ENCODE results near the gene GRK6.

Gene GRK6

GRCh38 chr5:177426566-177427210 lies at the start of gene GRK6:
TSS of gene GRK6 (plus strand) at chr5:177426676. CDS start at chr5:177426846, 170 bp downstream.
- DNase-seq (ENCODE audit: low read depth, low spot score), result no peak

- no peak for DNase-seq (ENCODE audit: low read depth, low spot score)
Measured at GRCh38 chr5:177377851-177378776, 48.4 kb upstream of the GRK6 start.

- DNase-seq (ENCODE audit: low read depth, low spot score), result no peak
Measured at GRCh38 chr5:177378884-177379883, 47.3 kb upstream of the GRK6 start.

GRCh38 chr5:177380805-177381126 lies 45.7 kb upstream of the GRK6 start:
- DNase-seq (ENCODE audit: low read depth, low spot score), result no peak

GRCh38 chr5:177382423-177383029 lies 44.0 kb upstream of the GRK6 start:
- no peak for DNase-seq (ENCODE audit: low read depth, low spot score)

DNA sequence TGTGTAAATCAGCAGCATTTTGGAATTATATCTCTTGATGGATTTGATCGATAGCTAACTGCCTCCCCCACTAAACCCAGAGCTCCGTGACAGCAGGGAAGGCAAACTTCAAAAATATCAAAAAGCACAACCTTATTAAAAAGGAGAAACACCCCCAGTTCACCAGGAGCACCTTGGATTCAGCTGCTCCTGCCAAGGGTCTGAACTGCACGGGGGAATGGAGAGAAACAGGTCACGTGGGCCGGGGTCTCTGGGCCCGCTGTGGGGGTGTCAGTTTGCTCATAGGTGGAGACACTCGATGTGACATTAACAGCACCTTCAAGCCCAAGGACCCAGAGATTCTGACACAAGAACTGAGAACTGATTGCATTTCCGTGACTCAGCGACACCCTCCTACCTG lies 43.3 kb upstream of the GRK6 start:
- DNase-seq (ENCODE audit: low read depth, low spot score), result no peak

DNA sequence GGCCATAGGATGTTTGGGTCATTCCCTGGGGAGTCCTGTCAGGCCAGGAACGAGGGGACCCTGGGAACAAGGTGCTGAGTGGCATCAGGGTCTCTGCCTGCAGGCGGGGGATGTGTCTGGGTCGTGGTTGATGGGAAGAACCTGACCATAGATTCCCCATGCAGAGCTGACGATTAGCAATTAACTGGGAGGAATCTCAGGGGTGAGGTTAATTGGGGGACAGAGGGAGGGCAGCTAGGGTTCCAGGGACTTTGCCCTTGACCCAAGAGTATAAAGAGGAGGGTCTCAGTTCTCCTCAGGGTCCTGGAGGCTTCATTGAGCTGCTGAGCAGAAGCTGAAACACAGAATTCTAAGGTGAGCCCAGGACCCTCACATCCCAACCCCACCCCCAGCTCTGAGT lies 42.3 kb upstream of the GRK6 start, which contains the start of gene SLC34A1:
Gene SLC34A1, plus strand, starts transcription at position 301 of the 400 bp plus-strand sequence. CDS start 1,308 bp downstream, outside the sequence.
- DNase-seq (ENCODE audit: low read depth, low spot score), result no peak

DNA sequence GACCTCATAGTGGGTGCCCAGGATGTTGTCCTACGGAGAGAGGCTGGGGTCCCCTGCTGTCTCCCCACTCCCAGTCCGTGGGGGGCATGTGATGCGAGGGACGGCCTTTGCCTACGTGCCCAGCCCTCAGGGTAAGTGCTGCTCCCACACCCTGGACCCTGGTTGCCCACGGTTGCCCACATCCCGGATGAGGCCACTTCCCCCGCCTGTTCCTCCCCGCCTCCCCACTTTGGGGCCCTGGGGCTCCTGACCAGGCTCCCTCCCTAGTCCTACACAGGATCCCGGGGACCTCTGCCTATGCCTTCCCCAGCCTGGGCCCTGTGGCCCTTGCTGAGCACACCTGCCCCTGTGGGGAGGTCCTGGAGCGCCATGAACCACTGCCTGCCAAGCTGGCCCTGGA lies 40.8 kb upstream of the GRK6 start:
- DNase-seq (ENCODE audit: low read depth, low spot score), result no peak

DNA sequence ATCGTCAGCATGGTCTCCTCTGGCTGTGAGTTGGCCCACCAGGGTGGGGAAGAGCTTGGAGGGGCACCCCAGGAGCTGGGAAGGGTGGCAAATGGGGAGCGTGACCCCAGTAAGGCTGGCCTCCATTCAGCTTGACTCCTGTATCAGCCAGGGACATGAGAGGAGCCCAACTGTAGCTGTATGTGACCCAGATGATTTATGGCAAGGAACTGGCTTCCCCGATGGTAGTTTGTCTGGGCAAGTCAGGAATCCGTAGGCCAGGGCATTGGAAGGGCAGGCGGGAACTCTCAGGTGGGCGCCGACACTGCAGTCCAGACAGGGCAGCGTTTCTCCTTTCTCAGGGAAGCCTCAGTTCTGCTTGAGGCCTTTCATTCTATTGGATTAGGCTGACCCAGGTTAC lies 39.9 kb upstream of the GRK6 start:
- no peak for DNase-seq (ENCODE audit: low read depth, low spot score)

- DNase-seq (ENCODE audit: low read depth, low spot score), result no peak
Measured at GRCh38 chr5:177387405-177387804, 39.1 kb upstream of the GRK6 start.

GRCh38 chr5:177388521-177389052 lies 37.9 kb upstream of the GRK6 start:
- no peak for DNase-seq (ENCODE audit: low read depth, low spot score)

DNA sequence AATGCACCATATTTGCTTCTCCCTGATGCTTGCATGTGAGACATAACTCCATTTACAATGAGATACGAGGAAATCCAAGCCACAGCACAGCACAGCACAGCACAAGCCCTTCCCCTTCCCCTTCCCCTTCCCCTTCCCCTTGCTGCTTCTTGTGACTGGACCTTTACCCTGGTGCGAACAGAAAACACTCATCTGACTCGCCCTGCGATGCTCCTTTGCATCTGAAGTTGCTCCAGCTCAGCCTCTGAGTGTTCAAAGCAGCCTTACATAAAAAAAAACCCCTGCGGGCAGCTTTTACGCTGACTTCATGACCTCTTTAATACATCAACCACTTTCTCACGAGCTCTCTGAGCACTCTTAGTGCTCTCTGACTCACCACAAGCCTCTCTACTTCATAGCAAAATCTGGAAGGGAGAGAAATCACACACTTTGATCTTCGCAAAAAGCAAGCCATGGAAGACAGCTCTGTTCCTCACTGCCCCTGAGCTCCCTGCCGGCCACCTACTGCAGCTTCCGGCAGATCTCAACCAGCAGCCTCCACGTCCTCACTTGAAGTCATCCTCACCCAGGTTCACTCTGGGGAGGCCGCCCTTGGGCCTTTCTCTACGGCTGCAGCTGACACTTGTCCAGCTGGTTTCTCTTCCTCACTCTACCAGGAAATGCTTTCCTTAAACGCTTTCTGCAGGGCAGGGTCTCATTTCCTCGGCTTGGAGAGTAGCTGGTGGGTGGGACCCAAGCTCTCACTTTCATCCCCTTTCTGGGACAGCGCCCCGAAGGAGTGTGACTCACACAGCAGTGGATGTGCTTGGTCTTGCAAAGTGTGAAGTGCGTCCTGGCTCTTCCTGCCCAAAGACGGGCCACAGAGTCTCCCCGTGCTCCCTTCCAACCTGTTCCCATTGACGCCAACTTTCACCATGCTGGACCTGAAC lies 37.0 kb upstream of the GRK6 start:
- DNase-seq (ENCODE audit: low read depth, low spot score), result no peak

DNA sequence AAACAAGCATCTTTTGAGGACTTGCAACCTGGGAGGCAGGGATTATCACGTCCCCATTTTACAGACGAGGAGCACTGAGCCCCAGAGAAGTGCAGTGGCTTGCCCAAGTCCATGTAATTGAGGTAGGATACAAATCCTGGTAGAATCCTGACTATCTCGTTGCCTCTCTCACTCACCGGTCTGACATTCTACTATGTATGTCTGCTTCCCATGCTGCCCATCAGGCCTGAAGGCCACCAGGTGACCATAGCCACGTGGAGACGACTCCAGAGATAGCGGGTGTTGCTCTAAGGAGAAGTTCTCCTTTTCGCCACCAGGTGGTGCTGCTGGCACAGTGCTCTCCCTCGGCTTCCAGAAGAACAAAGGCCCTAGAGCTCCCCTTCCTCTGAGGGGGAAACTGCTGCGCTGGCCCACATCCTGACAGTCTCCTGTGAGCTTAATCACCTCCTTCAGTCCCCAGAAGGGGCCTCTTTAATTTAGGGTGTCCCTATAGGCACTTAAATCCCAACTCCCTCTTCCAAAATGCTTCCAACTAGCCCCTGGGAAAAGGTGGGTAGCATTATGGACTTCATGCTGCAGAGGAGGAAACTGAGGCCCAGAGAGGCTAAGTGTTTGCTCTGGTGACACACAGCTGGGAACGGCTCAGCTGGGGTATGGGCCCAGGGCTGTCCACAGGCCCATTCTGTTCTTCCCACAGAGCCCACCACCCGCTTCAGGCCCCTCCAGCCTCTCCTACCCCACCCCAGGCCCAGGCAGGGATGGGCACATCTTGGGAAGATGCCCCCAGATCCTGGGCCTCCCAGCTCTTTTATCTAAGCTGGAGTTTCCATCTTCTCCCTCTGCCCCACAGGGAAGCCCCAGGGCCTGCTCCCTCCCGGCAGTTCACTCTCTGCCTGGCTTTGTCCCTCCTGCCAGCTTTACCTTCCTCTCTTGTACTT lies 35.8 kb upstream of the GRK6 start:
- no peak for DNase-seq (ENCODE audit: low read depth, low spot score)

DNA sequence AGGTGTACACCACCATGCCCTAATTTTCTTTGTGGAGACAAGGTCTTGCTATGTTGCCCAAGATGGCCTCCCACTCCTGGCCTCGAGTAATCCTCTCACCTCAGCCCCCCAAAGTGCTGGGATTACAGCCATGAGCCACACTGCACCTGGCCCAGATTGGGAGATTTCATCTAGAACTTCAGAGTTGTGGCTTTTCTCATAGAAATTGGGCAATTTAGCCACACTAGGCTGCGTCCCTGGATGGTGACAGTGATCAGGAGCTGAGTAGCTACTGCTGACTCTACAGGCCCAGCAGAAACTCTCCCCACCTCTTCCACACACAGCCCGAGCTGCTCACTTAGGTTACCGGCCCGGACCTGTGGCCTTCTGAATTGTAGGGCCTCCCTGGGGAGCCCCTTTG lies 33.7 kb upstream of the GRK6 start:
- DNase-seq (ENCODE audit: low read depth, low spot score), result no peak

DNA sequence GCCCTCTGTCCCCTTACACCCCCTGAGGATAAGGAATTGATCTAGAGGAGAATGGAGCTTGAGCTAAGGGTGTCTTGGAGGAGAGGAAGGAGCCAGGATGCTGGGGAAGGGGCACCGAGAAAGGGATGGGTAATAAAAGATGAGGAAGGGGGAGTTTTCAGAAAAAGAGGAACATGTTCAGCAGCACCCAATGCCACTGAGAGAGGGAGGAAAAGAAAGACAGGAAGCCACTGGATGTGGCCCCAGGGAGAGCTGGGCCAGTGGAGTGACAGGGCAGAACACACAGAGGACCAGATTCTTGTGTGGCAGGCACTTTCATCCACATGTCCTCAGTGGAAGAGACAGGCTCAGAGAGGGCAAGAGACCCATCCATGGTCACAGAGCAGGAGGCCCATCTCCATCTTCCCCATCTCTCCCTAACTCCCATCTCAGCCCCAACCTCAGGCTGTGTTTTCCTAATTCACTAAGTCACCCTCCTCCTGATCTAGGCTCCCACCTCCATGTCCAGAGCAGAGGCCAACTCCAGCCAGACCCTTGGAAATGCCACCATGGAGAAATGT lies 33.2 kb upstream of the GRK6 start:
- no peak for DNase-seq (ENCODE audit: low read depth, low spot score)

DNA sequence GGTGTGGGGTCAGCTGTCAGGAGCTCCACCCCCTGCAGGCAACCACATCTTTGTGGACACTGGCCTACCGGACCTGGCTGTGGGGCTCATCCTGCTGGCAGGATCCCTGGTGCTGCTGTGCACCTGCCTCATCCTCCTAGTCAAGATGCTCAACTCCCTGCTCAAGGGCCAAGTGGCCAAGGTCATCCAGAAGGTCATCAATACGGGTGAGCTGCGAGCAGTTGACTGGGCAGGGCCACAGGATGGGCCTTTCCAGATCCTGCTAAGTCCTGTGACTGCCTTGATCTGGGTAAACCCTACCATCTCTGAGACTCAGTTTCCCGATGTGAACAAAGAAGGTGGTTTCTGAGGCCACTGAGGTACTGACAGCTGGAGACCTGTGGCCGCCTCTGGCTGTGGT lies 32.5 kb upstream of the GRK6 start:
- DNase-seq (ENCODE audit: low read depth, low spot score), result no peak

- DNase-seq (ENCODE audit: low read depth, low spot score), result no peak
Measured at GRCh38 chr5:177396078-177396477, 30.4 kb upstream of the GRK6 start.

GRCh38 chr5:177396807-177397206 lies 29.7 kb upstream of the GRK6 start:
- DNase-seq (ENCODE audit: low read depth, low spot score), result no peak
